GM18951 (cell line): ENCODE measurements around the gene SLC48A1.
"Not testable (repeated sequence)": the region's sequence is repeated elsewhere in the genome, so short reads cannot be mapped to it uniquely, and the experiment has no call there.

Experiments
- POLR2A ChIP-seq: IDR thresholded peaks from 4 replicates; pipeline ENCODE4 v1.6.1; 2011; ENCODE audit warnings: mild to moderate bottlenecking; ENCODE audit not compliant: insufficient read length, insufficient read depth; ENCODE audit errors: extremely low read depth
- in situ Hi-C: fragments of 300-500 bp; cut with MboI; formaldehyde crosslinking; loops from one replicate; pipeline ENCODE4 v1.12.0; 2022; ENCODE audit warnings: low sequenced_read_pairs, mixed read lengths, inconsistent platforms; ENCODE audit not compliant: unreplicated experiment

SLC48A1 gene

DNA sequence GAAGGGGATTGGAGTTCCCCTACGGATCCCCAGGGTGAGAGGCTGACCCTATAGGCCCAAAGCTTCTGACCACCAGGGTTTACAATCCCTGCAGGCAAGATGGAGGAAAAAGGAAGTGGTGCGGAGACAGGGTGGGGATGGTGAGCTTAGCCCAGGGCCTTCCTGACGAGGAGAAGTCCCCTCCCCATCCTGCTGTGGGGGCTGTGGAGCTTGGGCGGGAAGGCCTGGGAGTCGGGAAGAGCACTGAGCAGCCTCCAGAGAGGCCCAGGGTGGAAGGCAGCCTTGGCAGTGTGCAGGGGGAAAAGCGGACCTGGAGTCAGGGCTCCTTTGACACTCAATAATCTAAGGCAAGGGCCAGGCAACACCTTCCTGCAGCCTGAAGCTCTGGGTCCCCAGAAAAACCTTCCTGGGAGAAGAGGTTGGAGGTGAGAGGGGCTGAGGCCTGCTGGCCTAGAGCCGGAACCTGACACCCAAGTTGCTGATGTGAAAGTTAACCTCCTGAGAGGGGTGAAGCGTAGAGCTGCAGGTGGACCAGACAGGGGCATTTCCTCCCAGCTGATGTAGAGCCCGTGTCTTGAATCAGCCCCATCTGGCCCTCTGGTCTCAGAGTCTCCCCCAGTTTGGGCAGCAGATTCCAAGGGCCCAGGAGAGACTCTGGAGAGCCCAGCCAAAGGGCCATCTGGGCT is 40.6 kb downstream of the SLC48A1 start:
- no peak for TF ChIP-seq POLR2A
- in situ Hi-C loops: no loop called here

DNA sequence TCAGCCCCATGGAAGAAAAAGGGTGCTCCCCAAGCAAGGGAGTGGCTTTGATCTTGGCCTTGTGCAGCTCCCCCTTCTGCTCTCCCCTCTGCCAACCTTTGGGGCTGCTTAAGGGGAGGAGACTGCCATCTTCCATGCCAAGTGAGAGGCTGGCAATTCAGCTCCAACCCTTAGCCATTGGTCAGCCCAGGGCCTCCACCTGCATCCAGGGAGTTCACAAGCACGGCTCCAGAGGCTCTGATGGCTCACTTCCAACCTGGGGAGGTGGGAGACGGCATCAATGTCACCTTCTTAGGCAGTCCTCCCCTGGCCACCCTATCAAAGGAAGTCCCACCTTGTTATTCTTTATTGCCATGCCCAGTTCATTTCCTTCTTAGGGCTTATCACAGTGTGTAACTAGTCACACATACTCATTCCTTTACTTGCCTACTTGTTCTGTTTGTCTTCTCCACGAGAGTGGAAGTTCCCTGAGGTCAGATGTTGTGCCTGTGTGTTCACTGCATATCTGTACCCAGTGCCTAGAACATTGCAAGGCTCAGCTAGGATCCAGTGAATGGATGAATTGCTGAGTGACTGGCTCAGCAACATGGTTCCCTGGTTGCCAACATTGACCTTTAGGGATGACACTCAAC is 41.6 kb downstream of the SLC48A1 start:
- TF ChIP-seq POLR2A: no peak
- in situ Hi-C loops: no loop called here

DNA sequence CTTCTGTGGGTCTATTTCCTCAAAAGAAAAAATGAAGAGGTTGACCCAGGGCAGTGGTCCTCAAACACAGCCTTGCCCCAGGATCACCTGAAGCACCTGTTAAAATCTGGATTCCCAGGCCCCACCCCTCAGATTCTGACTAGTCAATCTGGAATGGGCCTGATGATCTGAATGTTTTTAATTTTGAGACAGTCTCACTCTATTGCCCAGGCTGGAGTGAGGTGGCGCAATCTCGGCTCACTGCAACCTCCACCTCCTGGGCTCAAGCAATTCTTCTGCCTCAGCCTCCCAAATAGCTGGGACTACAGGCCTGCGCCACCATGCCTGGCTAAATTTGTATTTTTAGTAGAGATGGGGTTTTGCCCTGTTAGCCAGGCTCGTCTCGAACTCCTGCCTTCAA is 42.4 kb downstream of the SLC48A1 start:
- in situ Hi-C loops: not testable (repeated sequence)

DNA sequence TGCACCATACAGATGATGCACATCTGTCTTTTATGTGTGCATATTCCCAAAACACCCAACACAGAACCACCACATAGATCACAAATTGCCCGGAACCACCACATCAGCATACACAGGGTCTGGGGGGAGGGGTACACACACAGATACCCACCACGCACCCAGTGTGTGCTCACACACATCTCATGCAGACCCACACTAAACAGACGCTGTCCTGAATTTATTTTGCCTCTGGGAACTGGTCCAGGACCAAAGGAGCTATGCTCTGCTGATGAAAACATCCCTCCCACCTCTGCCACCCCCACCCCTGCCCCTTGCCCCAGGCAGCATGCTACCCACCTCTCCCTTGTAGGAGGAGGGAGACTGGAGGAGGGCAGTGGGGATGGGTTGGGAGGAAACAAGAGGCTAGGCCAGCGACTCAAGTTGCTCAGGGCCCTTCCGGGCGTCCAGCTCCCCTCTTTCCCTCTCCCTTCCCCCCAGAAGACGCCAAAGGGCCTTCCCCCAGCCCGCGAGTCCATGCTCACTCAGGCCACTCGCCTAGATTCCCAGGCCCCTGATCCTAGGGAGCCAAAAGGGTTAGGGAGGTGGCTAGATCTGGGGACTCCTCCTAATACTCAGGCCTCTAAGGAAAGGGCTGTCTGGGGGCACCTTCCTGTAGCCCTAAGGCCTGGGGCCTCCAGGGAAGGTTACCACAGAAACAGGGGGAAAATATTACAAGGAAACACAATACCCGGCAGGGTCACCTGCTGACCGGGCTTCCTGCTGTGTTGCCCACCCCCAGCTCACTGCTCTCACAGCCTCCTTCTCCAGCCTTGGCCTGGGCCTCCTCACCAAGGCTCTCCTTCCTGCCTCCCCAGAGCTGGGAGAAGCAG is 43.6 kb downstream of the SLC48A1 start:
- in situ Hi-C loops: no loop called here
- no peak for TF ChIP-seq POLR2A

DNA sequence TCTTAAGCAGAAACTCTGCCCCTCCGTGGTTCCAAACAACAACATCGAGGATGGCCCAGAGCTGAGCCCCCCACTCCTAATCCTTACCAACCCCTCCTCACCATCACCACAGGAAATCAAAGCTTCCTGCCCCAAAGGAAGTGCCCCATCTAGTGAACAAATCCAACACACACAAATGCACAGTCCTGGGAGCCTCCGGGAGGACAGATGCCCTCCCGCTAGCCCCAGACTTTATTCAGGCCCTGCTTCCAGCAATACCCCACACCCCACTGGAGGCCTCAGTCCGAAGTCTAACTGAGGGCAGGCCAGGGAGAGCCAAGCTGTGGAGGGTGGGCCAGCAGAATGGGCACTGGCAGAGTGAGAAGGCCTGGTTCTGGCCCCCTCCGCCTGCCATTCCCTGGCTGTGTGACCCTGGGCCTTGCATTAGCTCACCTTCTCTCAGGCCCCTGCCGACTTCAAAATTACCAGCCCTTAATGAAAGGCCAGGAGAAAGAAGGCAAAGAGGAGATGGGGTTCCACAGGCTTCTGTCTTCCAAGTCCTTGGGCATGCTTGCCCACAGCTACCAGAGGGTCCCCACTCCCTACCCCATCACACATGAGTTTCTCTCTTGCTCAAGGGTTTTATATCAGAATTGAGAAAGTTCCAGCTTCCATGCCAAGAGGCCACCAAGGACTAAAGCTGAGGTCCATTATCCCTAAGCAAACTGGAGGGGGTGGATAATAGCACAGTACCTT is 44.4 kb downstream of the SLC48A1 start:
- in situ Hi-C loops: no loop called here
- no peak for TF ChIP-seq POLR2A

DNA sequence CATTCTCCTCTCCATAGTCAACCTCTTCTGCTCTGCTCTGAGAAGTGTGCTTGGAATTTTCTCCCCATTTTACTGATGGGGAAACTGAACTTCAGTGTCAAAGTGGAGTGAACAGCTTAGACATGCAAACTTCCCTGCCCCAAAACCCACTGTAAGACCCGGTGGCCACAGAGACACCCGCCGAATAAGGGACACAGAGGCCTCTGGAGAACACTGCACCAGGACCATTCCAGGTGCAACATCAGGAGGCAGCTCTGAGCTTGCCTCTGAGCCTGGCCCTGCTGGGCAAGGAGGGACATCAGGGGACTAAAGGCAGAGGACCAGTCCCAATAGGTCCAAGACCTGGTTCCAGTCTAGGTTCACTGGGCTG is 45.0 kb downstream of the SLC48A1 start:
- in situ Hi-C loops: no loop called here
- no peak for TF ChIP-seq POLR2A

DNA sequence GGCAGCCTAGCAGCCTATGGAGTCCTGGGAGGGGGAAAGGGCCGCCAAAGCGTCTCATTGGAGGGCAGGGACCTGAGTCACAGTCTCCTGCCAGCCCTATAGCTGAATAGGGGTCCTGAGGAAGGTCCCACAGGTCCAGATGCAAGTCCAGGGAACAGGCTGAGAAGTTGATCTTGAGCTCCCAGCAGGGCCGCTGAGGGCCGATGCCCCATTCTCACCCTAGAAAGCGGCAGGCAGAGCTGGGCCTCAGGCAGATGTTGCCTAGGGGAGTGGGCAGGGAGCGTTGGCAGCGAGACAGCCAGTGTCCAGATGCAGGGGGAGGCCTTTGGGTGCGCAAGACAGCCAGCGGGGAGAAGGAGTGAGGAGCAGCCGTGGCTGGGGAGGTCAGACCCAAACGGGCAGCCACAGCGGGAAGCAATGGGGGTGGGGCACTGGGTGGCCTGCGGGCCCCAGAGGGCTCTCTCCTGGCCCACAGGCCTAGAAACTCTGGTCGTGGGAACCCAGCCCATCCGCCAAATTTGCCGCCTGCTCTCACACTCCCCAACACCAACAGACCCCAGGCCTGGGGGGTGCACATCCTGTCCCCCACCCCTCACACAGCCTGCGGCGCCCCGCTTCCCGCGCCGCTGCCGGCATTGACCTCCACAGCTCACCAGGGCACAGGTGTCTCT is 45.6 kb downstream of the SLC48A1 start:
- in situ Hi-C loops: no loop called here
- TF ChIP-seq POLR2A: no peak

DNA sequence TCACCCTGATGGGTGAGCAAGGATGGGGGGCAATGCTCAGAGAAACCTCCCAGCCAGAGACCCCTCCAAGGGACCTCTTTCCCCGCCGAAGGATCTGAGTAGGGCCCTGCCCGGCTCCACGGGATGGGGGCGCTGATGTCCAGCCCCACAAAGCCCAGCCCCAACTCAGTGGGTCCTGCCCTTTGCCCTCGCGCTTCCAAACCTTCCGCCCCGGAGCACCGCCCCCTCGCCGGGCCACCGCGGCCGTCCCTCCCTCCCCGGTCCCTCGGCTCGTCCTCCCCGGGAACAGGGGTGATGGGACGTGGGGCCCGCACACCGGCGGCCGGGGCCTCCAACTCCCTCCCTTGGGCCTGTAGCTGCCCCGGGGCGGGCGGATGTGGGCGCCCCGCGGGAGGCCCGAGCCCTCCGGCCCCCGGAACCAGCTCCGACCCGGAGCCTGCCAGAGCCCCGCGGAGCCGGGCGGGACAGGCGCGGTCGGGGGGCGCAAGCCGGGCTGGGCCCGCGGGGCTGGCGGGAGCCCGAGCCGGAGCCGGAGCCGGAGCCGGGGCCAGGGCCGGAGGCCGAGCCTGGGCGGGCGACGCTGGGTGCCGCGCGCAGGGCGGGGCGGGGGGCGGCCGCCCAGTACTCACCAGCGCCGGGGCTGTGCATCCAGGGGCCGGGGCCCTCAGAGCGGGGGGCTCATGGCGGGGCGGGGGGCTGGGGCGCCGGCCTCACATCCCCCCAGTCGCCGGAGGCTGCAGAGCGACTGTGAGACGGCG is 46.3 kb downstream of the SLC48A1 start:
- no peak for TF ChIP-seq POLR2A
- in situ Hi-C loops: no loop called here

DNA sequence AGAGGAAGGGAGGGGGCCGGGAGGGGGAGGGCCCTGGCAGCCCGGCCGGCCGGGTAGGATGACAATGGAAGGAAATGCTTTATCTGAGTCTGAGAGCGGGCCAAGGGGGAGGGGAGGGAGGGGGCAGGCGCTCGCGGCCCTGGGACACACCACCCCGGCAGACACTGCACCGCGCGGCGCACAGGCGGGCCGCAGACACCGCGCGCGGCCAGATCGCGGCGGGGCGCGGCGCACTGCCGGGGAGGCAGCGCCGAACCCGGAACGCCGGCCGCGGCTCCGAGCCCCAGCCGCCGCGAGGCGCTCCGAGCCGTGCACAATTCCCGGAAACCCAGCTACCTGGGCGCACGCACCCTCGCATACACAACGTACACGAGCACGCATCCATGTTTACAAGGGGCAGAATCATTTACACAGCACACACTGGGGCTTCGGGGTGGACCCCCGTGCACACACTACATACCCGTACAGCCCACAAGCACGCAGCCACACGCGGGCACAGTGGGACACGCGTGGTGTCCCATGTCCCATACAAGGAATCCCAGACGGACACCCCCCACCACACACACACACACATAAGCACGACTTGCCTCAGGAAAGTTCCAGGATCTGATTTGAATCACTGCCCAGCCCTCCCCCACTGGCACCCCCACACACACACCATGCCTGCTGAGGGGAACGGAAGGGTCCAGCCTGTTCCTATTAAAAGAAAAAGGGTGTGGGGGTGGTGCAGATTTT is 47.0 kb downstream of the SLC48A1 start, which contains the start of gene HDAC7:
HDAC7 (minus strand) TSS at position 8 of the 735 bp plus-strand sequence. CDS start 118 bp downstream, outside the sequence.
- TF ChIP-seq POLR2A: peak; percentile 34
- in situ Hi-C loops: no loop called here

DNA sequence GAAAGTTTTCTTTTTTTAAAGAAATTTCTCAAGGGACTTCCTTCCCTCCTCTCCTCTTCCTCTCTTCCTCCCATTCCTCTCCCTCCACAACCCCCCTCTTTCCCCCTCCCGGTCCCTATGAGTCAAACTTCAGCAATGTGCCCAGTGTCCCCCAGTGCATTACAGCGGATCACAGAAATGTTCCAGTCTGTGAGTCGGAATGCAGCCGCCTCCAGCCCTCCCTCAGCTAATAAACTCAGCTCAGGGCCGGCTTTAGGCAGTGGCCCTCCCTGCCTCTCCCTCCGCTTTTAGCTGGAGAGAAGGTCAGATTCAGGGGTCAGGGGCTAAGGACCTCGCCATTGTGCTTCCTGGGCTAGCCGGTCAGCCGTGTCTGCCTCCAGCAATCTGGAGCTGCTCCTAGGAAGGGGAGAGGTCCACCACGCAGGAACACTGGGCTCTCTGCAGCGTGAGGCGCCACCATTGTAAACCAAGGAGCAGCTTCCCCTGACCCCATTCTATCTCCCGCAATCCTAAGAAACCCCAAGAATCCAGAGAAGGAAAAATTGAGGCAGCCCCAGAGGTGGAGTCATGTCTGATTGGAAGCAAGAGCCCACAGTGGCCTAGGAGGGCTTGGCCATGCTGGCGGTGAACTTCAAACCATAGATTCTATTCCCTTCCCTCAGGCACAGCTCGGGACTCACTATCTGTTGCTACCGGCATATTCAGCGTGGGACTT is 47.8 kb downstream of the SLC48A1 start:
- TF ChIP-seq POLR2A: no peak
- in situ Hi-C loops: no loop called here

DNA sequence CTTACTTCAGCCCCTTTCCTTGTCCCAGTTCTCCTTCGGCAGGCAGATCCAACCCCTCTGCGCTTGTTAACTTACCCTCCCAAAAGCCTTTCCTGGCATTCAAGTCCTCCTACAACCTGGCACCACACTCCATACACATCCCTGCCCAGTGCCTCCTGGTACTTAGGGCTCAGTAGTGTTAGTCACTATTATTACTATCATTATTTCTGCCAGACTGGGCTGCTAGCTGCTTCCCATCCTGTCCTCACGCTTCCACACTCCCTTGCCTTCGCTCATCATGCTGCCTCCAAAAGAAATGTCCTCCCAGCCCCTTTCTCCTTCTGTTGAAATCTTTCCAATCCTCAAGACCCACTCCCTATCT is 48.3 kb downstream of the SLC48A1 start:
- in situ Hi-C loops: no loop called here
- TF ChIP-seq POLR2A: no peak
